ENCODE data around the gene LGALS13. TPM values are rescaled to one million over a fixed set of nuclear protein-coding genes. Genes with fewer than 3 reads are reported as not detected.
A peak's percentile ranks its signal among the peaks of the same experiment; 100 is the strongest.

Gene LGALS13
- total RNA-seq, 1 donor from 2014 or later, result not detected

- H3K36me3 ChIP-seq, result no peaks in the 10 kb centered on the region
- intact Hi-C loops (cut with DNase I), result loop anchor here (10.0 kb wide), 1 partner anchor 116 kb away; no protein-coding TSS in a partner anchor
- H3K4me1 ChIP-seq, result peaks cover 15% of the 10 kb centered on the region
- H3K4me3 ChIP-seq, result no peak overlapping the region
- ATAC-seq, result no peak
- TF ChIP-seq CTCF (IDR thresholded peaks at IDR 0.05), result no peak
- no peaks in the 10 kb centered on the region for H3K27me3 ChIP-seq (ENCODE audit: low read depth)
- H3K27ac ChIP-seq, result peak overlapping the region; percentile 22
- DNase-seq, result no peak
- H3K9me3 ChIP-seq, result no peaks in the 10 kb centered on the region
Measured at GRCh38 chr19:39558624-39559117, 43.7 kb upstream of the LGALS13 start.

- Histone ChIP-seq H3K36me3 (no peaks in the 10 kb centered on the region), H3K4me1 (peaks cover 4% of the 10 kb centered on the region), H3K27ac (no peak overlapping the region), H3K9me3 (no peaks in the 10 kb centered on the region), H3K4me3 (no peak overlapping the region), H3K27me3 (ENCODE audit: low read depth) (peaks cover 13% of the 10 kb centered on the region)
- DNase-seq (no peak), ATAC-seq (no peak)
- intact Hi-C loops (cut with DNase I), result no loop called here
- TF ChIP-seq CTCF (IDR thresholded peaks at IDR 0.05), result no peak
Measured at GRCh38 chr19:39563408-39563807, 38.9 kb upstream of the LGALS13 start.

- Histone ChIP-seq H3K27ac (no peak overlapping the region), H3K9me3 (no peaks in the 10 kb centered on the region), H3K27me3 (ENCODE audit: low read depth) (peaks cover 17% of the 10 kb centered on the region), H3K4me1 (no peaks in the 10 kb centered on the region), H3K36me3 (no peaks in the 10 kb centered on the region), H3K4me3 (no peak overlapping the region)
- ATAC-seq (no peak), DNase-seq (no peak)
- intact Hi-C loops (cut with DNase I), result no loop called here
- TF ChIP-seq CTCF (IDR thresholded peaks at IDR 0.05), result no peak
Measured at GRCh38 chr19:39566064-39566463, 36.3 kb upstream of the LGALS13 start.

GRCh38 chr19:39568604-39569003 lies 33.7 kb upstream of the LGALS13 start:
- peaks cover 17% of the 10 kb centered on the region for H3K27me3 ChIP-seq (ENCODE audit: low read depth)
- no peaks in the 10 kb centered on the region for H3K36me3 ChIP-seq
- ATAC-seq (peak in 1 of 2 donors; percentile 21), DNase-seq (no peak)
- H3K27ac ChIP-seq, result no peak overlapping the region
- no peaks in the 10 kb centered on the region for H3K9me3 ChIP-seq
- TF ChIP-seq CTCF (IDR thresholded peaks at IDR 0.05), result no peak
- H3K4me1 ChIP-seq, result no peaks in the 10 kb centered on the region
- intact Hi-C loops (cut with DNase I), result no loop called here
- no peak overlapping the region for H3K4me3 ChIP-seq

GRCh38 chr19:39582442-39582841 lies 19.9 kb upstream of the LGALS13 start:
- intact Hi-C loops (cut with DNase I), result no loop called here
- no peaks in the 10 kb centered on the region for H3K4me1 ChIP-seq

More at GRCh38 chr19:39582442-39582841, 19.9 kb upstream of the LGALS13 start:
- Histone ChIP-seq H3K36me3 (no peaks in the 10 kb centered on the region), H3K9me3 (no peaks in the 10 kb centered on the region), H3K27me3 (ENCODE audit: low read depth) (peaks cover 5% of the 10 kb centered on the region), H3K27ac (no peak overlapping the region), H3K4me3 (no peak overlapping the region)
- ATAC-seq (no peak), DNase-seq (no peak)
- TF ChIP-seq CTCF (IDR thresholded peaks at IDR 0.05), result no peak

Measured in lower lobe of right lung (tissue), 2 donors.